SW 1271 (cell line): ENCODE results near the gene SREBF2.

Experiments used
- DNase-seq, 2 experiments: peaks; one replicate each; lab custom pipeline; 2025; lab: John Stamatoyannopoulos, UW

SREBF2 gene

DNA sequence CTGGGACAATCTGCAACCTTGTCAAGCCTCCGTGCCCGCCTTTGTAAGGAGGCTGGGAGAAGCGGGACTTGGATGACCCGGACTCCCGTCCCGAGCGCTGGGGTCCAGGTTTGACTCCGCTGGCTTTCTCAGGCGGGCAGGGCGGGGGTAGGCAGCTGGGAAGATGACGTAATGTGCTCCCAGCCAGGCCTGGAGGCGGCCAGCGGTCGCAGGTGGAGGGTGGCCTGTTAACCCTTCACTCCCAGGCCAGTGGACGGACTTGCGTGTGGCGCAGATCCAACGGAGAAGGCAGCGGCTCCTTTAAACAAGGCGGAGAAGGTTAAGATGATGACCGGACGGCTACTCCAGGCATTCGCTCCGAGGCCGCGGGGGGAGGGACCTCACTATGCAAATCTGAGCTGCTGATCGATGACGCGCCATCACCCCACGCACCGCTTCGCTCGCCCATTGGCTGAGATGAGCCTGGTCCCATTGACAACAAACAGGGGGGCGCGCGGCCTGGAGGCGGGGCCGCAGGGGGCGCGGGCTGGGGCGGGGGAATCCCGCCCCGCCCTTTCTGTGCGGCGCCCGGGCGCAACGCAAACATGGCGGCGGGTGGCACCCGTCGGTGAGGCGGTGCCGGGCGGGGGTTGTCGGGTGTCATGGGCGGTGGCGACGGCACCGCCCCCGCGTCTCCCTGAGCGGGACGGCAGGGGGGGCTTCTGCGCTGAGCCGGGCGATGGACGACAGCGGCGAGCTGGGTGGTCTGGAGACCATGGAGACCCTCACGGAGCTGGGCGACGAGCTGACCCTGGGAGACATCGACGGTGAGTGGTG lies at the start of gene SREBF2:
TSS of gene SREBF2 (plus strand) at position 553 of the 816 bp plus-strand sequence. CDS start at position 719, 166 bp downstream.
- DNase-seq, result peak; percentile 94 to 98

GRCh38 chr22:41787331-41787730 lies 45.6 kb upstream of the SREBF2 start:
- DNase-seq, result no peak

- no peak for DNase-seq
Measured at GRCh38 chr22:41793871-41794270, 39.0 kb upstream of the SREBF2 start.

DNA sequence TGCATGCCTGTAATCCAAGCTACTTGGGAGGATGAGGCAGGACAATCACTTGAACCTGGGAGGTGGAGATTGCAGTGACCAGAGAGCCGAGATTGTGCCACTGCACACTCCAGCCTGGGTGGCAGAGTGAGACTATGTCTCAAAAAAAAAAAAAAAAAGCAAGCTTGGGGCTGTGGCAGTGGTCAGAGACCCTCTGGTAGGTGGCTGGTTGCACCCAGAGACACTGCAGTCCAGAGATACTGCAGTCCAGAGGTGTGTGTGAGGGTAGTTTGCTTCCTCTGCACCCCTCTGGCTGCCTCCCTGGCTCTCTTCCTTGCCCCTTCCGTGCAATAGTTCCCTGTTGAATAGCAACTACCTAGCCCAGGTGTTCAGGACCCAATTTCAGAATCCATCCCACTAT lies 34.2 kb upstream of the SREBF2 start:
- no peak for DNase-seq

GRCh38 chr22:41799486-41800347 lies 33.2 kb upstream of the SREBF2 start:
- DNase-seq, result no peak

- peak; percentile 38 to 78 for DNase-seq
Measured at GRCh38 chr22:41800348-41801146, 32.4 kb upstream of the SREBF2 start, which contains the start of gene CCDC134. Gene CCDC134, plus strand, starts transcription at chr22:41800679. Its CDS starts 8,212 bp downstream, at chr22:41808891.

DNA sequence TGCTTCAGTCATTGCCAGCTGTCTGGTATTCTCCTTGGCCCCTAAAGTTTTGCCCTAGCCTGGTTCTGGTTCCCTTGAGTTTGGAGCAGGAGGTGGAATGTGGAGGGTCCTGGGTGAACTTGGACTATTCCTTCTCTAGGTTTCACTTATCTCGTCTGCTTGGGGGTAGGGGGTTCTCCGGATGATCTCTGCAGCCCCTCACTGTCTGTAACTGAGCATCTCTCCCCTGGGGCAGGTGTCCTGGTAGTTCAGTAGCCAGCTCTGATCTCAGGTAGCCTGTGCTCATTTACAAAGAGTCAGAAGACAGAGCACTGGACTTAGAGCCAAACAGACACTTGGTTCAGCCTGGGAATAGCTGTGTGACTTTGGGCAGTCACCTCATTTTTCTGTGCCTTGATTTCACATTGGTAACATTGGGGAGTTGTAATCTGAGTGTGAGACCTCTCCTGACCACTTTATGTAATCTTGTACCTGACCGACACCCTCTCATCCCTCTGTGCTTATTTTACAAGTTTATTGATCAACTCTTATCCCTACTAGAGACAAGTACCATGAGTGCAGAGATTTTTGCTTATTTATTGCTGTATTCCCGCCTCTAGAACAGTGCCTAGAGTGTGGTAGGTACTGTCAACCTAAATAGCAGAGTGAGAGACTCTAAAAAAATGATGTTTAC lies 31.6 kb upstream of the SREBF2 start:
- DNase-seq, result no peak

- DNase-seq, result no peak
Measured at GRCh38 chr22:41801886-41802285, 31.0 kb upstream of the SREBF2 start.

DNA sequence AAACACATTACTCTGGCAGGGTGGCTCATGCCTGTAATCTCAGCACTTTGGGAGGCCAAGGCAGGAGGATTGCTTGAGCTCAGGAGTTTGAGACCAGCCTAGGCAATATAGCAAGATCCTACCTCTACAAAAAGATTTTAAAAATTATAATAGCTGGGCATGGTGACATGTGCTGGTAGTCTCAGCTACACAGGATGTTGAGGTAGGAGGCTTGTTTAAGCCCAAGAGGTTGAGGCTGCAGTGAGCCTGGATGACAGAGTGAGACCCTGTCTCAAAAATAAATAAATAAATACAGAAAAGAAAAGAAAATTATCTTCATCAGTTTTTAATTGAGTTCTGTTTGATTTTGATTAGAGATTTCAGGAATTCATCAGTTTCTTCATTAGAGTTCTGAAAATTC lies 27.3 kb upstream of the SREBF2 start:
- no peak for DNase-seq

DNA sequence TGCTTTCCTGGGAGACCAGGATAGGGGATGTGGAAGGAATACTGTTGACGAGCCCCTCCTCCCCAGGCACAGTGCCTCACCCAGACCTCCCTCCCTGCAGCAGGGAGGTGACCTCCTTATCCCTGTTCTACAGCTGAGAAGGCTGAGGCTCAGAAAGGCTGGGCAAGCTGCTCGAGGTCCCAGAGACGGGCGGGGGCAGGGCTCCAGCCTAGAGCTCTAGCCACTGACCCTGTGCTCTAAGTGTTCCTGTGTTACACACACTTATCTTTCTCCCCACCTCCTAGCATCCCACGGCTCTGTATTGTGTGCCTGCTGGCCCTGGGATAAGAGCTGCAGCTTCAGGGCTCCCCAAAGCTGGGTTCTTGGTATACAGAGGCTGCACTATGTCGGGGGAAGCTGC lies 24.5 kb upstream of the SREBF2 start:
- DNase-seq, result no peak

- DNase-seq, result no peak
Measured at GRCh38 chr22:41810022-41810421, 22.9 kb upstream of the SREBF2 start.

- DNase-seq, result no peak
Measured at GRCh38 chr22:41812805-41813545, 19.9 kb upstream of the SREBF2 start.

DNA sequence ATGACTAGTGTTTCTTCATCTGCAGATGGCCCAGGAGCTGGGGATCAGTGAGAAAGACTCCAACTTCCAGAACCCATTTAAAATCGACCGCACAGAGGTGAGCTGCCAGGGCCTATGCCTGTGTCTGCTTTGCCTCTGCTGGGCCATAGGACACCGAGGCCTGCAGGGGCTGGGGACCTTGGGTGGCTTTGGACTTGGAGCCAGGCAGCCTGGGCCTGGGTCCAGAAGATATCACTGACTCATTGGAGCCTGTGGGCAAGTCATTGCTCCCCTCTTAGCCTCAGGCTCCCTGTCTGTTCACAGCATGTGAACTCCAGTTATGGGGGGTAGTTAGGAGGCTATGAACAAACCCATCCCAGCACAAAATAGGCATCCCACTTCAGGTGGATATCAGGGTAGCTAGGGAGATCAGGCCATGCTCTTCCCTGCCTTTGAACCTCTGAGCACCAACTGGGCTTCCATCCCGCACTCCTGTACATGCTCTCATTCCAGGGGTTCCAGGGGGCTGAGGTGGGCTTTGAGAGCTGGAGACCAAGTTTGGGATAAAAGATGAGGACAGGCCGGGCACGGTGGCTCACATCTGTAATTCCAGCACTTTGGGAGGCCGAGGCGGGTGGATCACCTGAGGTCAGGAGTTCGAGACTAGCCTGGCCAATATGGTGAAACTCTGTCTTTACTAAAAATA lies 19.0 kb upstream of the SREBF2 start:
- no peak for DNase-seq

- DNase-seq, result no peak
Measured at GRCh38 chr22:41815716-41816115, 17.2 kb upstream of the SREBF2 start.

DNA sequence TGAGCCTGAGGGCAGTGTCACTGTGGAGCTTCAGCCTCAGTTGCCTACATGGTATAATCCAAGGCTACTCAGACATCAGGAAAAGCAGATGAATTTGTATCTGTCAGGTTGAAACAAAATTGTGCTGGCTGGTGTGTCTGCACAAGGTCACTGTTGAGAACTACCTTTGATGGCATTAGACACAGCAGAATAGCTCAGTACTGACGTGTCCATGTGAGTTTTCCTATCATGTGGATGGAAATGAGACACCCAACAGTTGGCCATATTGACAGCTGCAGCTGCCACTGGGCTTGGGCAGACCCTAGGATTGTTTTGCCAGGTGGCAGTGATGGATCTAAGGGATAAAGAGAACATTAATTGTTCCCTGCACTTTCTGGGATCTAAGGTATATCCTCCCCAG lies 16.7 kb upstream of the SREBF2 start:
- DNase-seq, result no peak

DNA sequence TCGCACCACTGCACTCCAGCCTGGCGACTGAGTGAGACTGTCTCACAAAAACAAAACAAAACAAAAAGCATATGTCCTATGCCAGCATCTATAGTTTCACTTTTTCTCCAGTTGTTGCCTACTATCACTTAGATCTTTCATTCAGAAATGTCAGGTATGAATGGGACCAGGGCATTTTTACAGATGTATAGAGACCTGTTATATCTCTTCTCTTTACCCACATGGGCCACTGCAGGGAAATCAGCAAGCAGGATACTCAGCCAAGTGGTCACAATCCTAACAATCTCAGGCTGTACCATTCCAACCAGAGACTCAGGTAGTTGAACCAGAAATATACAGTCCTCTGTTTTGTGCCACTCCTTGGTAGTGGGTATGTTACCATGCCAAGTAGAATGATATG lies 16.0 kb upstream of the SREBF2 start:
- no peak for DNase-seq

- DNase-seq, result no peak
Measured at GRCh38 chr22:41818011-41818410, 14.9 kb upstream of the SREBF2 start.

DNA sequence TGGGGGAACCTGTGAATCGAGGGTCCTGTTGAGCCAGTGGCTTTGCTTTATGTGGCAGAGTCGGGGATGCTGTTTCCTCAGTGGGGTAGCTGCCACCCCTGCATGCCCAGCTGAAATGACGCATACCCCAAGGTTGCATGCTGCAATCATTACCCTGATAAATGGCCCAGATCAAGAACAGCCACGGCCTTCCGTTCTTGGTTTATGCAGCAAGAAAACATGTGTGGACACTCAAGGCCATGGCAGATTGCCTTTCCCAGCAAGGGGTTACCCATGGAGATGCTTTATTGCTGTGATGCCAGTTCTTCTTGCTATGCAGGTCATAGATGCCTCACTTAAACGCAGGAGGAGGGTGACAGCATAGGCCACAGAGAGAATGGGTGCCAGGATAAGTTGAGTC lies 14.3 kb upstream of the SREBF2 start:
- no peak for DNase-seq

- no peak for DNase-seq
Measured at GRCh38 chr22:41819257-41819656, 13.6 kb upstream of the SREBF2 start.

GRCh38 chr22:41820447-41820846 lies 12.5 kb upstream of the SREBF2 start:
- DNase-seq, result no peak
